ENCODE measurements around the gene DLG2.

GRCh38 chr11:85668157-85668556 is 41.0 kb upstream of the DLG2 start:
- TF ChIP-seq, protein P1, sequence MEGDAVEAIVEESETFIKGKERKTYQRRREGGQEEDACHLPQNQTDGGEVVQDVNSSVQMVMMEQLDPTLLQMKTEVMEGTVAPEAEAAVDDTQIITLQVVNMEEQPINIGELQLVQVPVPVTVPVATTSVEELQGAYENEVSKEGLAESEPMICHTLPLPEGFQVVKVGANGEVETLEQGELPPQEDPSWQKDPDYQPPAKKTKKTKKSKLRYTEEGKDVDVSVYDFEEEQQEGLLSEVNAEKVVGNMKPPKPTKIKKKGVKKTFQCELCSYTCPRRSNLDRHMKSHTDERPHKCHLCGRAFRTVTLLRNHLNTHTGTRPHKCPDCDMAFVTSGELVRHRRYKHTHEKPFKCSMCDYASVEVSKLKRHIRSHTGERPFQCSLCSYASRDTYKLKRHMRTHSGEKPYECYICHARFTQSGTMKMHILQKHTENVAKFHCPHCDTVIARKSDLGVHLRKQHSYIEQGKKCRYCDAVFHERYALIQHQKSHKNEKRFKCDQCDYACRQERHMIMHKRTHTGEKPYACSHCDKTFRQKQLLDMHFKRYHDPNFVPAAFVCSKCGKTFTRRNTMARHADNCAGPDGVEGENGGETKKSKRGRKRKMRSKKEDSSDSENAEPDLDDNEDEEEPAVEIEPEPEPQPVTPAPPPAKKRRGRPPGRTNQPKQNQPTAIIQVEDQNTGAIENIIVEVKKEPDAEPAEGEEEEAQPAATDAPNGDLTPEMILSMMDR (IDR thresholded peaks at IDR 0.05; ENCODE audit: low read length) = no peak
- TF ChIP-seq EZH2 (optimal IDR thresholded peaks at IDR 0.05; ENCODE audit: low read depth, low read length) = no peak

All from MM.1S (cell line).